ENCODE measurements around the gene PLPP1. TPM values are rescaled to one million over a fixed set of nuclear protein-coding genes. Genes with fewer than 3 reads are reported as not detected.

The PLPP1 gene
- total RNA-seq, 1 donor from 2014 or later, result 48.1 TPM

DNA sequence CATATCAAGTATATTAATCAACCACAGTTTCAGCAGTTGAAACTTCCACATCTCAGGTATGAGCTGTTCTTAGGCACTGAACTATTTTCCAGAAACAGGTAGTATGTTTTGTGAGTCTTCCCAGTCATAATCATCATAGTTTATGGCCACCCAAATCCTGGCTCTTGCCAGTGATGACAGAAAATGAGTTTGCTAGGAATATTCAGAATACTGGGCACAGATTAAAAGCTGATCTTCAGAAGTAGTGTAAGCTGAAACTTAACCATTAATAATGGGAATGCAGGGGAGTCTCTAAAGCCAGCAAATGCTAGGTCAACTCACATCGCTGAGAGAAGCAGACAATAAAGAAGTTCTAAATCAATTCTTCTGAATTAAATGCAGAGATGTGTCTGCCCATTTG, 64.5 kb downstream of the PLPP1 start:
- DNase-seq (no peak), ATAC-seq (no peak)
- intact Hi-C loops (cut with DNase I), result no loop called here
- Histone ChIP-seq H3K27ac (no peak overlapping the region), H3K9me3 (no peaks in the 10 kb centered on the region), H3K27me3 (ENCODE audit: low read depth) (no peaks in the 10 kb centered on the region), H3K4me1 (peaks cover 10% of the 10 kb centered on the region), H3K4me3 (no peak overlapping the region), H3K36me3 (no peaks in the 10 kb centered on the region)
- TF ChIP-seq, protein P1, sequence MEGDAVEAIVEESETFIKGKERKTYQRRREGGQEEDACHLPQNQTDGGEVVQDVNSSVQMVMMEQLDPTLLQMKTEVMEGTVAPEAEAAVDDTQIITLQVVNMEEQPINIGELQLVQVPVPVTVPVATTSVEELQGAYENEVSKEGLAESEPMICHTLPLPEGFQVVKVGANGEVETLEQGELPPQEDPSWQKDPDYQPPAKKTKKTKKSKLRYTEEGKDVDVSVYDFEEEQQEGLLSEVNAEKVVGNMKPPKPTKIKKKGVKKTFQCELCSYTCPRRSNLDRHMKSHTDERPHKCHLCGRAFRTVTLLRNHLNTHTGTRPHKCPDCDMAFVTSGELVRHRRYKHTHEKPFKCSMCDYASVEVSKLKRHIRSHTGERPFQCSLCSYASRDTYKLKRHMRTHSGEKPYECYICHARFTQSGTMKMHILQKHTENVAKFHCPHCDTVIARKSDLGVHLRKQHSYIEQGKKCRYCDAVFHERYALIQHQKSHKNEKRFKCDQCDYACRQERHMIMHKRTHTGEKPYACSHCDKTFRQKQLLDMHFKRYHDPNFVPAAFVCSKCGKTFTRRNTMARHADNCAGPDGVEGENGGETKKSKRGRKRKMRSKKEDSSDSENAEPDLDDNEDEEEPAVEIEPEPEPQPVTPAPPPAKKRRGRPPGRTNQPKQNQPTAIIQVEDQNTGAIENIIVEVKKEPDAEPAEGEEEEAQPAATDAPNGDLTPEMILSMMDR (IDR thresholded peaks at IDR 0.05), result no peak

DNA sequence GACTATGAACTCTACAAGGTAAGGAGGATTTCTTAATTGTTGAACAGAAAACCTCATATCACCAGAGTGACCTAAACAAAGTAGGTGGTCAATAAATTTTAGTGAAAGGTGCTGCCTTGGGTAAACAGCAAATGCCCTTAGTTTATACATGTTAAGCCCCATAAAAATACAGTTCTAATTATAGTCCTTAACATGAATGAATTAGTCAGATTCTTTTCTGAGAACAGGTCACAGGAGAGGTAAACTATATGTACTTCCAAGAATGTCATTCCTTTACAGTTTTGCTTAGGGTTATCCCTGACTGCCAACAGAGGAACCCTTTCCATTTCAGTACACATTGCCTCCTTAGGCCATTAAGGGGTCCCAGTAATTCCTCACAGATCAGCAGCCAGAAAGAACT, 64.9 kb downstream of the PLPP1 start:
- TF ChIP-seq, protein P1 (IDR thresholded peaks at IDR 0.05), result no peak
- no peaks in the 10 kb centered on the region for H3K36me3 ChIP-seq
- H3K27me3 ChIP-seq (ENCODE audit: low read depth), result no peaks in the 10 kb centered on the region
- peaks cover 10% of the 10 kb centered on the region for H3K4me1 ChIP-seq
- no peak overlapping the region for H3K4me3 ChIP-seq
- no peaks in the 10 kb centered on the region for H3K9me3 ChIP-seq
- intact Hi-C loops (cut with DNase I), result no loop called here
- H3K27ac ChIP-seq, result no peak overlapping the region
- ATAC-seq (no peak), DNase-seq (no peak)

DNA sequence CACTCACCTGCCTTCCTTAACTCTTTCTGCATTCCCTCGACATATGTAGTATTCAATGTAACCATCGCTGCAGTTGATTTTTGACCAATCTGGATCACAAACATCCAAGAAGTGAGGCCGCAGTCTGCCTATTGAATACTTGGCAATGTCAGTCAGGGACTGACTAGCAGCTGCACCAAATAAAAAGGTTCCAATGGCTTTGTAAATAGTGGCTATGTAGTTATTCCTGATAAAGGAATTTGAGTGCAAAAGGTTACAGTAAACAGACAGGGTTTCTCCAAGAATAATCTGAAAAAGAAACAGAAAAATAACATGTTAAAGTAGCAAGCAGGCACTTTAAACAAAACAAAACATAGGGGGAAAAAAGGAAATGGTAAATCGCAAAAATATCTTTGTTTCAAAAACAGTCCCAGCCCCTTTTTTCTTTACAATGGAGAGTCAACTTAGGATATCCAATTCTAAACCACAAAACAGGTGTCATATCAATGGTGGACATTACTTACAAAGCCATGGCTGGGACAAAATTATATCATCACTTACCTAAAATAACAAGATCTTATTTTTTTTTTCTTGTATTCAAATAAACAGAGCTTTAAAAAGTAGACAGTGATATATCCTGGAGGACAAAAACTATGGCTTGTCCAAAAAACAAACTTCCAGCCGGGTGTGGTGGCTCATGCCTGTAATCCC, 66.8 kb downstream of the PLPP1 start:
- ATAC-seq, result no peak
- Histone ChIP-seq H3K4me3 (no peak overlapping the region), H3K36me3 (no peaks in the 10 kb centered on the region), H3K27ac (no peak overlapping the region), H3K9me3 (no peaks in the 10 kb centered on the region), H3K27me3 (ENCODE audit: low read depth) (no peaks in the 10 kb centered on the region), H3K4me1 (peaks cover 10% of the 10 kb centered on the region)
- TF ChIP-seq, protein P1 (IDR thresholded peaks at IDR 0.05), result no peak
- intact Hi-C loops (cut with DNase I), result no loop called here
- no peak for DNase-seq

DNA sequence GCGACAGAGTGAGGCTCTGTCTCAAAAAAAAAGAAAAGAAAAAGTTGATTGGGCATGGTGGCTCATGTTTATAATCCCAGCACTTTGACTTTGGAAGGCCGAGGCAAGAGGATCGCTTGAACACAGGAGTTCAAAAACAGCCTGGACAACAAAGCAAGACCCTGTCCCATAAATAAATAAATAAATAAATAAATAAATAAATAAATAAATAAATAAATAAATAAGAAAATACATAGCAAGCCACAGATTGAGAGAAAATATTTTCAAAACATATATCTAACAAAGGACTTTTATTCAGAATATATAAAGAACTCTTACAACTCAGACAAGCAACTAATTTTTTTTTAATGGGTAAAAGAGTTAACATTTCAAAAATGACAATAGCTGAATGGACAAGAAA, 71.2 kb downstream of the PLPP1 start:
- Histone ChIP-seq H3K4me3 (no peak overlapping the region), H3K4me1 (peaks cover 10% of the 10 kb centered on the region), H3K27ac (no peak overlapping the region), H3K9me3 (no peaks in the 10 kb centered on the region), H3K36me3 (no peaks in the 10 kb centered on the region), H3K27me3 (ENCODE audit: low read depth) (no peaks in the 10 kb centered on the region)
- ATAC-seq (no peak), DNase-seq (no peak)
- intact Hi-C loops (cut with DNase I), result no loop called here
- TF ChIP-seq, protein P1 (IDR thresholded peaks at IDR 0.05), result no peak

DNA sequence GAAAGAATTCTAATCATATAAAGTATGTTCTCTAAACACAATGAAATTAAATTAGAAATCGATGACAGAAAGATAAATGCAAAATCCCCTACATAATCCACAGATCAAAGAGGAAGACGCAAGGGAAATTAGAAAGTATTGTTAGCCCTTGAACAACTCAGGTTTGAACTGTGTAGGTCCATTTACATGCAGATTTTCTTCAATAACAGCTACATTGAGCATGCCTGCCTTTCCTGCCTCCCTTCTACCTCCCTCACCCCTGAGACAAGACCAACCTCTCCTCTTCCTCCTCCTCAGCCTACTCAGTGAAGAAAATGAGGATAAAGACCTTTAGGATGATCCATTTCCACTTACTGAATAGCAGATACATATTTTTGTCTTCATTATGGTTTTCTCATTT, 75.2 kb downstream of the PLPP1 start:
- H3K9me3 ChIP-seq, result no peaks in the 10 kb centered on the region
- no peaks in the 10 kb centered on the region for H3K36me3 ChIP-seq
- ATAC-seq (no peak), DNase-seq (no peak)
- intact Hi-C loops (cut with DNase I), result no loop called here
- H3K27ac ChIP-seq, result no peak overlapping the region
- H3K4me3 ChIP-seq, result no peak overlapping the region
- H3K27me3 ChIP-seq (ENCODE audit: low read depth), result no peaks in the 10 kb centered on the region
- H3K4me1 ChIP-seq, result no peaks in the 10 kb centered on the region
- TF ChIP-seq, protein P1 (IDR thresholded peaks at IDR 0.05), result no peak

Data from lower lobe of right lung (tissue), 2 donors.